Liver (tissue), 9 donors: ENCODE data around the gene DOCK8. TPM values are rescaled to one million over a fixed set of nuclear protein-coding genes. Genes with fewer than 3 reads are reported as not detected.

Experiments
- DNase-seq: peaks from one replicate; pipeline ENCODE4 v3.0.0-alpha.2; 2017; ENCODE audit warnings: low spot score
- H3K27ac ChIP-seq, 2 donors: one replicate each; pipeline ENCODE4 v1.7.0; 2013; ENCODE audit warnings: inconsistent platforms in 2 of 2, low read length in 2 of 2, control low read depth in 1 of 2, low read depth in 1 of 2, mild to moderate bottlenecking in 1 of 2
- H3K27me3 ChIP-seq, 4 donors: one replicate each; pipeline versions ENCODE4 v1.6.1 to v1.7.0; 2013; ENCODE audit warnings: low read length in 3 of 4, inconsistent platforms in 1 of 4, mild to moderate bottlenecking in 1 of 4, moderate library complexity in 1 of 4; ENCODE audit not compliant: control insufficient read depth in 4 of 4, insufficient read depth in 4 of 4
- H3K36me3 ChIP-seq, 4 donors: one replicate each; pipeline versions ENCODE4 v1.6.1 to v1.7.0; 2013; ENCODE audit warnings: low read length in 3 of 4, mild to moderate bottlenecking in 3 of 4, low read depth in 1 of 4, moderate library complexity in 1 of 4; ENCODE audit not compliant: control insufficient read depth in 4 of 4, insufficient read depth in 3 of 4
- H3K4me1 ChIP-seq, 4 donors: one replicate each; pipeline versions ENCODE4 v1.6.1 to v1.7.0; 2013; ENCODE audit warnings: low read length in 3 of 4, mild to moderate bottlenecking in 3 of 4, moderate library complexity in 1 of 4; ENCODE audit not compliant: control insufficient read depth in 4 of 4, insufficient read depth in 4 of 4
- H3K4me3 ChIP-seq, 3 donors: one replicate each; pipeline versions ENCODE4 v1.6.1 to v1.7.0; 2013; ENCODE audit warnings: low read length in 3 of 3, control low read depth in 1 of 3, low read depth in 1 of 3, mild to moderate bottlenecking in 1 of 3
- H3K9ac ChIP-seq, 2 donors: one replicate each; pipeline ENCODE4 v1.7.0; 2013; ENCODE audit warnings: low read length in 2 of 2, mild to moderate bottlenecking in 2 of 2, moderate library complexity in 2 of 2, control low read depth in 1 of 2, low read depth in 1 of 2
- H3K9me3 ChIP-seq, 4 donors: one replicate each; pipeline versions ENCODE4 v1.6.1 to v1.7.0; 2013; ENCODE audit warnings: low read length in 3 of 4; ENCODE audit not compliant: control insufficient read depth in 4 of 4
- EGR1 ChIP-seq, 2 donors: IDR thresholded peaks; 2 replicates each; pipeline ENCODE4 v1.6.1; 2016 to 2018; ENCODE audit warnings: antibody characterized with exemption in 2 of 2, low read depth in 2 of 2
- HNF4A ChIP-seq, 2 donors: conservative IDR thresholded peaks; 2 replicates each; pipeline ENCODE4 v1.6.1; 2016; ENCODE audit warnings: antibody characterized with exemption in 2 of 2, mild to moderate bottlenecking in 2 of 2
- NR2F2 ChIP-seq: IDR thresholded peaks from 2 replicates; pipeline ENCODE4 v1.6.1; 2016; ENCODE audit warnings: antibody characterized with exemption
- SP1 ChIP-seq: IDR thresholded peaks from 2 replicates; pipeline ENCODE4 v1.6.1; 2018; ENCODE audit warnings: antibody characterized with exemption, mild to moderate bottlenecking
- TAF1 ChIP-seq: conservative IDR thresholded peaks from 2 replicates; pipeline ENCODE4 v1.6.1; 2016; ENCODE audit warnings: antibody characterized with exemption, mild to moderate bottlenecking
- ZBTB33 ChIP-seq: IDR thresholded peaks from 2 replicates; pipeline ENCODE4 v1.6.1; 2016; ENCODE audit warnings: antibody characterized with exemption
- WGBS: extraction: QIAGEN DNeasy Blood & Tissue Kit; methylation state at CpG from one replicate; pipeline ENCODE4 v1.1.7; 2013; 5-methylcytosine and 5-hydroxymethylcytosine counted together
- polyA plus RNA-seq, 2 donors: library from polyadenylated mRNA; stranded (reverse) in 1 of 2; unstranded in 1 of 2; fragments of 200-250 nt in 1 of 2; fragments of >200 nt in 1 of 2; fragmentation: Nextera tagmentation in 1 of 2; extraction: Ambion mirVana in 1 of 2; gene quantifications; one replicate each; pipeline versions ENCODE4 v1.2.1 to v1.2.3, GENCODE V29; 2013 to 2015
- total RNA-seq, 2 donors: library from RNA; depleted of rRNA; stranded (reverse); fragments of >200 nt; gene quantifications; one replicate each; pipeline ENCODE4 v1.2.3, GENCODE V29; 2014
- TF ChIP-seq, protein P1 (sequence below): IDR thresholded peaks from 2 replicates; pipeline ENCODE4 v1.6.1; 2016; ENCODE audit warnings: antibody characterized with exemption, mild to moderate bottlenecking
- TF ChIP-seq, protein P2 (sequence below): fragments of 150-350 bp; IDR thresholded peaks from 2 replicates; pipeline ENCODE4 v1.5.1; 2017; ENCODE audit warnings: improper control_type of control experiment, low read depth, low read length; ENCODE audit not compliant: missing input control
- TF ChIP-seq, protein P3 (sequence below): IDR thresholded peaks from 2 replicates; pipeline ENCODE4 v1.6.1; 2016; ENCODE audit warnings: antibody characterized with exemption
- donor health status: healthy.
- donor health status: healthy.
- donor health status: healthy.
- donor health status: healthy.
- donor health status: healthy.

The DOCK8 gene
- total and polyA plus RNA-seq, 4 donors = 3.8 to 22.6 (median 7.4) TPM

GRCh38 chr9:487429-487828, 272.8 kb downstream of the DOCK8 start:
- no peak for DNase-seq
- Histone ChIP-seq H3K4me3 (no peak overlapping the region), H3K4me1 (peaks cover 0 to 18% (median 13%) of the 10 kb centered on the region in 4 donors), H3K36me3 (no peaks in the 10 kb centered on the region), H3K27me3 (peaks cover 0 to 22% (median 3%) of the 10 kb centered on the region in 4 donors), H3K9ac (no peak overlapping the region), H3K9me3 (no peaks in the 10 kb centered on the region), H3K27ac (no peak overlapping the region)
- TF ChIP-seq, protein P1, sequence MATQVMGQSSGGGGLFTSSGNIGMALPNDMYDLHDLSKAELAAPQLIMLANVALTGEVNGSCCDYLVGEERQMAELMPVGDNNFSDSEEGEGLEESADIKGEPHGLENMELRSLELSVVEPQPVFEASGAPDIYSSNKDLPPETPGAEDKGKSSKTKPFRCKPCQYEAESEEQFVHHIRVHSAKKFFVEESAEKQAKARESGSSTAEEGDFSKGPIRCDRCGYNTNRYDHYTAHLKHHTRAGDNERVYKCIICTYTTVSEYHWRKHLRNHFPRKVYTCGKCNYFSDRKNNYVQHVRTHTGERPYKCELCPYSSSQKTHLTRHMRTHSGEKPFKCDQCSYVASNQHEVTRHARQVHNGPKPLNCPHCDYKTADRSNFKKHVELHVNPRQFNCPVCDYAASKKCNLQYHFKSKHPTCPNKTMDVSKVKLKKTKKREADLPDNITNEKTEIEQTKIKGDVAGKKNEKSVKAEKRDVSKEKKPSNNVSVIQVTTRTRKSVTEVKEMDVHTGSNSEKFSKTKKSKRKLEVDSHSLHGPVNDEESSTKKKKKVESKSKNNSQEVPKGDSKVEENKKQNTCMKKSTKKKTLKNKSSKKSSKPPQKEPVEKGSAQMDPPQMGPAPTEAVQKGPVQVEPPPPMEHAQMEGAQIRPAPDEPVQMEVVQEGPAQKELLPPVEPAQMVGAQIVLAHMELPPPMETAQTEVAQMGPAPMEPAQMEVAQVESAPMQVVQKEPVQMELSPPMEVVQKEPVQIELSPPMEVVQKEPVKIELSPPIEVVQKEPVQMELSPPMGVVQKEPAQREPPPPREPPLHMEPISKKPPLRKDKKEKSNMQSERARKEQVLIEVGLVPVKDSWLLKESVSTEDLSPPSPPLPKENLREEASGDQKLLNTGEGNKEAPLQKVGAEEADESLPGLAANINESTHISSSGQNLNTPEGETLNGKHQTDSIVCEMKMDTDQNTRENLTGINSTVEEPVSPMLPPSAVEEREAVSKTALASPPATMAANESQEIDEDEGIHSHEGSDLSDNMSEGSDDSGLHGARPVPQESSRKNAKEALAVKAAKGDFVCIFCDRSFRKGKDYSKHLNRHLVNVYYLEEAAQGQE = no peak
- TF ChIP-seq, protein P2, sequence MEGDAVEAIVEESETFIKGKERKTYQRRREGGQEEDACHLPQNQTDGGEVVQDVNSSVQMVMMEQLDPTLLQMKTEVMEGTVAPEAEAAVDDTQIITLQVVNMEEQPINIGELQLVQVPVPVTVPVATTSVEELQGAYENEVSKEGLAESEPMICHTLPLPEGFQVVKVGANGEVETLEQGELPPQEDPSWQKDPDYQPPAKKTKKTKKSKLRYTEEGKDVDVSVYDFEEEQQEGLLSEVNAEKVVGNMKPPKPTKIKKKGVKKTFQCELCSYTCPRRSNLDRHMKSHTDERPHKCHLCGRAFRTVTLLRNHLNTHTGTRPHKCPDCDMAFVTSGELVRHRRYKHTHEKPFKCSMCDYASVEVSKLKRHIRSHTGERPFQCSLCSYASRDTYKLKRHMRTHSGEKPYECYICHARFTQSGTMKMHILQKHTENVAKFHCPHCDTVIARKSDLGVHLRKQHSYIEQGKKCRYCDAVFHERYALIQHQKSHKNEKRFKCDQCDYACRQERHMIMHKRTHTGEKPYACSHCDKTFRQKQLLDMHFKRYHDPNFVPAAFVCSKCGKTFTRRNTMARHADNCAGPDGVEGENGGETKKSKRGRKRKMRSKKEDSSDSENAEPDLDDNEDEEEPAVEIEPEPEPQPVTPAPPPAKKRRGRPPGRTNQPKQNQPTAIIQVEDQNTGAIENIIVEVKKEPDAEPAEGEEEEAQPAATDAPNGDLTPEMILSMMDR = no peak
- 96% methylated on average over 2 of the region's 2 CpGs for WGBS

DNA sequence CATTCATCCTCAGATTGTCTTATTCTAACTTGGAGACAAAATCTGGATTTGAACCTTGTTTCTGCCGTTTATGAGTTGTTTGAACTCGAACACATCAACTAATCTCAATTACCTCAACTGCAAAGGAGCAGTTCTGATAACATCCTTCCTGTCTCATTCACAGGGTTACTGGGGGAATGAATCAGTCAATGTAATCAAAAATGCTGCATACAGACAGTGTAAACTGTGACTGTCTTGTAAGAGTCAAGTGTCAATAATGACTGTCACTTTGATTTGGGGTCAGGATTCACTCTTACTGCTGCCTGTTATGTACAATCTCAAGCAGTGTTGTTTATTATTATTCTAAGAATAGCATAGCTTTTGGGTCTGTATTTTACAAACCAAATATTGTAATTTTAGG, 273.8 kb downstream of the DOCK8 start:
- Histone ChIP-seq H3K27ac (no peak overlapping the region), H3K36me3 (no peaks in the 10 kb centered on the region), H3K4me1 (peaks cover 0 to 18% (median 13%) of the 10 kb centered on the region in 4 donors), H3K27me3 (peaks cover 0 to 27% (median 4%) of the 10 kb centered on the region in 4 donors), H3K9me3 (no peaks in the 10 kb centered on the region), H3K4me3 (no peak overlapping the region), H3K9ac (no peak overlapping the region)
- no peak for DNase-seq
- WGBS = 72% methylated on average over 2 of the region's 2 CpGs
- TF ChIP-seq HNF4A (conservative IDR thresholded peaks at IDR 0.05) = no peak
- TF ChIP-seq ZBTB33 = no peak
- TF ChIP-seq, protein P1 = no peak
- TF ChIP-seq, protein P2 = no peak
- TF ChIP-seq TAF1 = no peak
- TF ChIP-seq, protein P3, sequence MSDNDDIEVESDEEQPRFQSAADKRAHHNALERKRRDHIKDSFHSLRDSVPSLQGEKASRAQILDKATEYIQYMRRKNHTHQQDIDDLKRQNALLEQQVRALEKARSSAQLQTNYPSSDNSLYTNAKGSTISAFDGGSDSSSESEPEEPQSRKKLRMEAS = no peak
- TF ChIP-seq EGR1 (IDR thresholded peaks at IDR 0.05; ENCODE audit: low read depth in 2 of 2) = no peak
- no peak for TF ChIP-seq SP1
- no peak for TF ChIP-seq NR2F2
